ENCODE measurements around the gene ABHD8.

ABHD8 gene

DNA sequence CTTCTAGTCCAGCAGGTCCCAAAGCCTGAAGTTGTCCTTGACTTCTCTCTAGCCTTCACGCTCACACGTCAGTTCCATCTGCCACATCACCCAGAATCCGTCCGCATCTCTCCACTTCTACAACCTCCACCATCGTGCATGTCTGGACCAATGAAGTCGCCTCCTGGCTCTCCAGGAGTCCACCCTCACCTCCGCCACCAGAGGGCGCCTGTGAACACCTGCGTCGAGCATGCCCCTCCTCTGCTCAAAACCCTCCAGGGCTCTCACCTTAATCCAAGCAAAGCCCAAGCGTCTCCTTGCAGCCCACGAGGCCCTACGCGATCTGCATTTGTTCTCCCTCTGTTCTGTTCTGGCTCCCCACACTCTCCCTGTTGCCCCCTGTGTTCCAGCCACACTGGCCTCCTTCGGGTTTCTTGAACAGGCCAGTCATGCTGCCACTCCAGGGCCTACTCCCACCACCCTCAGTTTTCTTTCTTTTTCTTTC, 42.3 kb downstream of the ABHD8 start:
- peak overlapping the region; percentile 38 for H3K9ac ChIP-seq (ENCODE audit: insufficient read length, low read depth)
- peak; percentile 90 for DNase-seq (ENCODE audit: low read depth, low spot score)

DNA sequence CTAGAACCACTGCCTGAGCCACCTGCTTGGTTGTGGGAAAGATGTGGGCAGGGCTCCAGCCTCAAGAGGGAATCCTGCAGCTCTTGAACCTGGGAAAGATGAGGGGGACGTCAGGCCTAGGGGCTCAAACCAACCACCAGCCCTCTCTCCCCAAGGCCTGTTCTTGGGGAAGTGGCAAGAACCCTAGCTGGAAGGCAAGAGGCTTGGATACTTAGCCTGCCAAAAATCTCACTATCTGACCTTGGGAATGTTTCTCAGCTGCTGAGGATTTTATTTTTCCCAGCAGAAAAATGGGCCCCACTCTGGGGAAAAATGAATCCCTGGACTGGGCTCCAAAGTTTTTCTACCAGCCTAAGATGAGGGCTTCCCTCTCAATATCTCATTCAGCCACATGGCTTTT, 43.3 kb downstream of the ABHD8 start:
- no peak overlapping the region for H3K4me3 ChIP-seq (ENCODE audit: insufficient read length, low read depth)
- peaks cover 33% of the 10 kb centered on the region; the same call in 1 of the 2 replicates for H3K9me3 ChIP-seq (ENCODE audit: insufficient read depth, low read length)
- H3K9ac ChIP-seq (ENCODE audit: insufficient read length, low read depth) = no peak overlapping the region
- no peak for TF ChIP-seq SUZ12 (IDR thresholded peaks at IDR 0.05; ENCODE audit: extremely low read depth, insufficient read depth, insufficient read length)
- TF ChIP-seq ZNF274 (IDR thresholded peaks at IDR 0.05; ENCODE audit: low read depth, low read length) = no peak
- TF ChIP-seq YY1 (IDR thresholded peaks at IDR 0.05; ENCODE audit: insufficient read depth, insufficient read length) = no peak
- peaks cover under 1% of the 10 kb centered on the region for H3K4me1 ChIP-seq (ENCODE audit: insufficient read depth, insufficient read length)
- H3K27me3 ChIP-seq (ENCODE audit: insufficient read depth, insufficient read length) = peaks cover 10% of the 10 kb centered on the region
- DNase-seq (ENCODE audit: low read depth, low spot score) = no peak
- no peaks in the 10 kb centered on the region for H3K36me3 ChIP-seq (ENCODE audit: insufficient read depth, insufficient read length, low read length)

More for the DNA sequence above, 42.3 kb downstream of the ABHD8 start:
- Histone ChIP-seq H3K4me3 (ENCODE audit: insufficient read length, low read depth) (no peak overlapping the region), H3K36me3 (ENCODE audit: insufficient read depth, insufficient read length, low read length) (no peaks in the 10 kb centered on the region), H3K27me3 (ENCODE audit: insufficient read depth, insufficient read length) (peaks cover 8% of the 10 kb centered on the region), H3K9me3 (ENCODE audit: insufficient read depth, low read length) (peaks cover 33% of the 10 kb centered on the region; the same call in 1 of the 2 replicates), H3K4me1 (ENCODE audit: insufficient read depth, insufficient read length) (no peaks in the 10 kb centered on the region)
- no peak for TF ChIP-seq YY1 (IDR thresholded peaks at IDR 0.05; ENCODE audit: insufficient read depth, insufficient read length)
- TF ChIP-seq ZNF274 (IDR thresholded peaks at IDR 0.05; ENCODE audit: low read depth, low read length) = no peak

DNA sequence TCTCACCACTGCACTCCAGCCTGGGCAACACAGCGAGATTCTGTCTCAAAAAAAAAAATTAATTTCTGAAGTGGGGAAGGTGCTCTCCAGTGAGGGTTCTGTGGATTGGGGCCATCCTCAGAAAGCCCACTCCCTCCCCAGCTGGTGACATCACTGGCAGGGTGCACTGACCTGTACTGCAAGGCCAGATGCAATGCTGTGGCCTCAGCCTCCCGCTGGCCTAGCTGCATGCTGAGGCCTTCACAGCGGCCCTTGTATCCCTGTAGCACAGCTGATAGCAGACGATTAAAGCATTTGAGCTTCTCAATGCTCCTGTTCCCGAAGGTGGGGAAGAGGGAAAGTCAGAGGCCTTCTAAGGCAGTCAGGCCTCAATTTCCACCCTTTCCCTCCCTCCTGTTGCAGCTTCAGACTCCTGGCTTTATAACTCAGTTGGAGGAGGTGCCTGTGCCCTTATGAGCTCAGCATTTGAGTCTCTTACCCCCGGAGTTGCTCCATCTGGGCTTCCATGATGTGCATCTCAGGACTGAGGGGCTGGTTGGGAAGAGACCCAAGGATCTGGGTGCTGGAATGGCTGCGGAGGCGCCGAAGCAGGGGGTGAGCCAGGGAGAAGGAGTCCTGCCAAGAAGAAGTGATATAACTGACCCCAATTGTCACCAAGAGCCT, 44.0 kb downstream of the ABHD8 start:
- H3K9ac ChIP-seq (ENCODE audit: insufficient read length, low read depth) = no peak overlapping the region
- no peak overlapping the region for H3K4me3 ChIP-seq (ENCODE audit: insufficient read length, low read depth)
- no peak for TF ChIP-seq YY1 (IDR thresholded peaks at IDR 0.05; ENCODE audit: insufficient read depth, insufficient read length)
- no peak for TF ChIP-seq SUZ12 (IDR thresholded peaks at IDR 0.05; ENCODE audit: extremely low read depth, insufficient read depth, insufficient read length)
- no peak for TF ChIP-seq ZNF274 (IDR thresholded peaks at IDR 0.05; ENCODE audit: low read depth, low read length)
- peaks cover 5% of the 10 kb centered on the region for H3K4me1 ChIP-seq (ENCODE audit: insufficient read depth, insufficient read length)
- H3K36me3 ChIP-seq (ENCODE audit: insufficient read depth, insufficient read length, low read length) = no peaks in the 10 kb centered on the region
- H3K9me3 ChIP-seq (ENCODE audit: insufficient read depth, low read length) = peaks cover 33% of the 10 kb centered on the region; the same call in 1 of the 2 replicates
- DNase-seq (ENCODE audit: low read depth, low spot score) = no peak
- peaks cover 10% of the 10 kb centered on the region for H3K27me3 ChIP-seq (ENCODE audit: insufficient read depth, insufficient read length)

DNA sequence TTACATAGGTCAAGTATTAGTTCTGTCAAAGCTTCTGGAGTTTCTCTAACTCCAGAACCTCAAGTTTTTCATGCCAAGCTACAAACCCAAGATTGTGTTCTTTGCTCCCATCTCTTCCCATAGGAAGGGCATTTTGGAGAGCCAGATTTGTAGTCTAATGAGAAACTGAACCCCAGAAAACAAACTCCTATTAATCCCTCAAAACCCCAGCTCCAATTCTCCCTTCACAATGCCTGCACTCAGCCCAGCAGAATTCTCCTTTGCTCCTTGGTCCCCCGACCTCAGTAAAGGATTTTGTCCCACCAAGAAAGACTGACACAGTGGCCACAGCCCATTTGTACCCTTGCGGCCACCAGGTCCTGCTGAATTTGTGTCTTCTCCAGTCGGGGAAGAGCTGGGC, 47.1 kb downstream of the ABHD8 start:
- no peak overlapping the region for H3K9ac ChIP-seq (ENCODE audit: insufficient read length, low read depth)
- no peaks in the 10 kb centered on the region for H3K36me3 ChIP-seq (ENCODE audit: insufficient read depth, insufficient read length, low read length)
- peaks cover 10% of the 10 kb centered on the region for H3K27me3 ChIP-seq (ENCODE audit: insufficient read depth, insufficient read length)
- no peak for DNase-seq (ENCODE audit: low read depth, low spot score)
- TF ChIP-seq YY1 (IDR thresholded peaks at IDR 0.05; ENCODE audit: insufficient read depth, insufficient read length) (no peak), SUZ12 (IDR thresholded peaks at IDR 0.05; ENCODE audit: extremely low read depth, insufficient read depth, insufficient read length) (no peak), ZNF274 (IDR thresholded peaks at IDR 0.05; ENCODE audit: low read depth, low read length) (no peak)
- peaks cover 5% of the 10 kb centered on the region for H3K4me1 ChIP-seq (ENCODE audit: insufficient read depth, insufficient read length)
- H3K9me3 ChIP-seq (ENCODE audit: insufficient read depth, low read length) = peaks cover 33% of the 10 kb centered on the region; the same call in 1 of the 2 replicates
- H3K4me3 ChIP-seq (ENCODE audit: insufficient read length, low read depth) = no peak overlapping the region

DNA sequence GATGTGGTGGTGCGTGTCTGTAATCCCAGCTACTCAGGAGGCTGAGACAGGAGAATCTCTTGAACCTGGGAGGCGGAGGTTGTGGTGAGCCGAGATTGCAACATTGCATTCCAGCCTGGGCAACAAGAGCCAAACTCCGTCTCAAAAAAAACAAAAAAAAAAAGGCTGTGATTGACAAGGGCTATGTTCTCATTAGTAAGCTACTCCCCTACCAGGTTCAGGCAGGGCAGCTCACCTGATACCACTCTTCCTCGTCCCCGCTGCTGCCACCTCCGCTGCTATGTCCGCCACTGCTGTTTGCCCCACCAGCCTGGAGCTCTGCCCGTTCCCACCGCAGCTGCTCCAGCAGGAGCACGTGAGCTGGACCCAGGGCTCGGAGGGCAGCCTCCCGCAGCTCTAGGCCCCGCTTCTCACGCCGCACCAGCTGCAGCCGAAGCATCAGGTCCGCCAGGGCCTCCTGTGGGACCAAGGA, 48.0 kb downstream of the ABHD8 start:
- TF ChIP-seq ZNF274 (IDR thresholded peaks at IDR 0.05; ENCODE audit: low read depth, low read length) (no peak), SUZ12 (IDR thresholded peaks at IDR 0.05; ENCODE audit: extremely low read depth, insufficient read depth, insufficient read length) (no peak), YY1 (IDR thresholded peaks at IDR 0.05; ENCODE audit: insufficient read depth, insufficient read length) (no peak)
- no peak overlapping the region for H3K4me3 ChIP-seq (ENCODE audit: insufficient read length, low read depth)

DNA sequence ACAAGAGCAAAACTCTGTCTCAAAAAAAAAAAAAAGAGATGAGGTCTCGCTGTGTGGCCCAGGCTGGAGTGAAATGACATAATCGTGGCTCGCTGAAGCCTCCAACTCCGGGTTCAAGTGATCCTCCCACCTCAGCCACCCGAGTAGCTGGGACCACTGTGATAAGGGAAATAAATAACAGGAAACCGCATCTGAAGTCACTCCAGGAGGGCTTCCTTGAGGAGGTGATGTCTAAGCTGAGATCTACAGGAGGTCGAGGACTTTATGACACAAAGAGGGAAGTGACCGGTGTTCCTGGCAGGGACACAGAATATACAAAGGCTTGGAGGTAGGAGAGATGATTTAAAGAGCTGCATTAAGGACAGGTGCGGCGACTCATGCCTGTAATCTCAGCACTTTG, 48.6 kb downstream of the ABHD8 start:
- peak overlapping the region; percentile 0 for H3K9ac ChIP-seq (ENCODE audit: insufficient read length, low read depth)
- TF ChIP-seq YY1 (IDR thresholded peaks at IDR 0.05; ENCODE audit: insufficient read depth, insufficient read length) (no peak), ZNF274 (IDR thresholded peaks at IDR 0.05; ENCODE audit: low read depth, low read length) (no peak), SUZ12 (IDR thresholded peaks at IDR 0.05; ENCODE audit: extremely low read depth, insufficient read depth, insufficient read length) (no peak)
- DNase-seq (ENCODE audit: low read depth, low spot score) = no peak
- peaks cover 8% of the 10 kb centered on the region for H3K4me1 ChIP-seq (ENCODE audit: insufficient read depth, insufficient read length)
- no peaks in the 10 kb centered on the region for H3K36me3 ChIP-seq (ENCODE audit: insufficient read depth, insufficient read length, low read length)
- H3K27me3 ChIP-seq (ENCODE audit: insufficient read depth, insufficient read length) = peaks cover 10% of the 10 kb centered on the region
- no peak overlapping the region for H3K4me3 ChIP-seq (ENCODE audit: insufficient read length, low read depth)
- H3K9me3 ChIP-seq (ENCODE audit: insufficient read depth, low read length) = peaks cover 21% of the 10 kb centered on the region; the same call in 1 of the 2 replicates

More for the DNA sequence above, 48.0 kb downstream of the ABHD8 start:
- Histone ChIP-seq H3K9me3 (ENCODE audit: insufficient read depth, low read length) (peaks cover 26% of the 10 kb centered on the region; the same call in 1 of the 2 replicates), H3K4me1 (ENCODE audit: insufficient read depth, insufficient read length) (peaks cover 5% of the 10 kb centered on the region), H3K36me3 (ENCODE audit: insufficient read depth, insufficient read length, low read length) (no peaks in the 10 kb centered on the region), H3K9ac (ENCODE audit: insufficient read length, low read depth) (no peak overlapping the region), H3K27me3 (ENCODE audit: insufficient read depth, insufficient read length) (peaks cover 10% of the 10 kb centered on the region)
- no peak for DNase-seq (ENCODE audit: low read depth, low spot score)

DNA sequence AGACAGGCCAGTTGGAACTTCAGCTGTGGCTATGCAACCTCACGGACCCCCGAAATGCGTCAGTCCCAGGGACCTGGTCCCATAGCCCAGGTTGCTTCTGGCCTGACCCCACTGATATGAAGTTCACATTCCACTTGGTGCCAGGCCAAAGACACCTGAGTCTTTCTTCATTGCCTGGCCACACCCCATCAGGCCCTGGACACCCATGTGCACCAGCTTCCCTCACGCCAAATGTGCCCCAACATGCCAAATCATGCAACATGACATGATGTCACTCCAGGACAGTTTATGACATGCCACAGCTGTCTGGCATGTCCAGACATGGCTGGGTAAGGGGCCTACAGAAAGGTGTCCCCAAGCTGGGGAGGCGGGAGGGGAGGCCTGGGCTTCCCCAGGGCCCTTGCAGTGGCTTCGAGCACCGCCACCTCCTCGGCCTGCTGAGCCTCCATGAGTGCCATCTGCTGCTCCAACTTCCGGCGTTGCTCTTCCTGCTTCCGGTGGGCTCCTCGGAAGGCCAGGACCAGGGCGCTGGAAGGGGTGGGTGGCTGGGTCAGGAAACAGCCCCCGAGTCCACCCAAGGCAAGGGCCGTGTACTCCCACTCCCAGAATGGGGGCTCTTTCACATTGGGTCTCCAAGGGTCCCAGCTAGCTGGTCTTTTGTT, 53.2 kb downstream of the ABHD8 start:
- Histone ChIP-seq H3K36me3 (ENCODE audit: insufficient read depth, insufficient read length, low read length) (no peaks in the 10 kb centered on the region), H3K4me3 (ENCODE audit: insufficient read length, low read depth) (no peak overlapping the region), H3K4me1 (ENCODE audit: insufficient read depth, insufficient read length) (peaks cover 28% of the 10 kb centered on the region), H3K9ac (ENCODE audit: insufficient read length, low read depth) (no peak overlapping the region), H3K9me3 (ENCODE audit: insufficient read depth, low read length) (no peaks in the 10 kb centered on the region), H3K27me3 (ENCODE audit: insufficient read depth, insufficient read length) (no peaks in the 10 kb centered on the region)
- DNase-seq (ENCODE audit: low read depth, low spot score) = no peak
- no peak for TF ChIP-seq SUZ12 (IDR thresholded peaks at IDR 0.05; ENCODE audit: extremely low read depth, insufficient read depth, insufficient read length)
- no peak for TF ChIP-seq ZNF274 (IDR thresholded peaks at IDR 0.05; ENCODE audit: low read depth, low read length)
- TF ChIP-seq YY1 (IDR thresholded peaks at IDR 0.05; ENCODE audit: insufficient read depth, insufficient read length) = no peak
